ENCODE results near the gene TNFAIP8L3.

- no peak for TF ChIP-seq BHLHE40 (IDR thresholded peaks at IDR 0.05; ENCODE audit: low read depth, low read length)
- no peak for TF ChIP-seq RFX5 (IDR thresholded peaks at IDR 0.05; ENCODE audit: low read depth, low read length)
- TF ChIP-seq CTCF (conservative IDR thresholded peaks at IDR 0.05; ENCODE audit: low read depth, low read length), result no peak
- no peak for TF ChIP-seq MAFK (IDR thresholded peaks at IDR 0.05; ENCODE audit: low read depth, low read length)
- TF ChIP-seq FOS (IDR thresholded peaks at IDR 0.05; ENCODE audit: low read depth, low read length), result no peak
- no peak for TF ChIP-seq POLR2A (IDR thresholded peaks at IDR 0.05; ENCODE audit: low read depth, low read length)
- no peak for TF ChIP-seq CHD1 (IDR thresholded peaks at IDR 0.05; ENCODE audit: low read depth, low read length)
- TF ChIP-seq CEBPB (IDR thresholded peaks at IDR 0.05; ENCODE audit: low read depth, low read length), result no peak
- TF ChIP-seq ELK1 (IDR thresholded peaks at IDR 0.05; ENCODE audit: borderline replicate concordance, low read depth, low read length), result no peak
- no peak for TF ChIP-seq MAZ (IDR thresholded peaks at IDR 0.05; ENCODE audit: borderline replicate concordance, low read depth, low read length)
- TF ChIP-seq USF2 (IDR thresholded peaks at IDR 0.05; ENCODE audit: low read depth, low read length), result no peak
- no peak for TF ChIP-seq SMC3 (IDR thresholded peaks at IDR 0.05; ENCODE audit: low read depth, low read length)
These were observed 11.0 kb downstream of the TNFAIP8L3 start for GRCh38 chr15:51083641-51084166.
